ENCODE results near the gene CAMK4.

- TF ChIP-seq CTCF (IDR thresholded peaks at IDR 0.05 in 2 of 3, conservative IDR thresholded peaks at IDR 0.05 in 1 of 3; ENCODE audit: borderline replicate concordance in 1 of 3, insufficient read depth in 1 of 3, low read depth in 2 of 3, low read length in 2 of 3) (no peak), EZH2 (IDR thresholded peaks at IDR 0.05) (no peak), POLR2AphosphoS5 (IDR thresholded peaks at IDR 0.05; ENCODE audit: low read depth, low read length) (no peak), EGR1 (IDR thresholded peaks at IDR 0.05; ENCODE audit: low read depth) (no peak), REST (IDR thresholded peaks at IDR 0.05; ENCODE audit: low read depth) (no peak), EZH2phosphoT487 (IDR thresholded peaks at IDR 0.05; ENCODE audit: borderline replicate concordance) (no peak), TCF7L2 (IDR thresholded peaks at IDR 0.05; ENCODE audit: borderline replicate concordance, extremely low read depth, insufficient read depth, insufficient read length) (no peak)
These were observed 162.0 kb downstream of the CAMK4 start for GRCh38 chr5:111385970-111386831.

Measured in HCT116 (cell line).